ENCODE measurements around the gene NTF3.

DNA sequence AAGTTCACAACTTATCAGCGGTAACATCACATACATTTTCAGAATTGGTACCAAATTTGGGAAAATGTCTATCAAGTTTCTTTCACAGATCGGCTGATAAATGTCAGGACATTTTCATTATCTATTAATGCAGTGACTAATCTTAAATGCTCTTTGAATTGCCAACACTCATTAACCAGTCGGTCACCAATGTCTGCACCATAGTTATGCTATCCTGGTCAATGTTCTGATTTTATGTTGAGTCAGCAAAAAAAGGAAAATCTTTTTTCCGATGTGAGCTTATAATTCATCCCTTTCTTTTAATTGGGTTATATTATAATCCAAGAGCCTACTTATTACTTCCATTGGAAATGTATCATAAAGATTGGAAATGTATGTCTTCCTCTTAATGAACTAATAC is 77.2 kb downstream of the NTF3 start:
- TF ChIP-seq, protein P1, sequence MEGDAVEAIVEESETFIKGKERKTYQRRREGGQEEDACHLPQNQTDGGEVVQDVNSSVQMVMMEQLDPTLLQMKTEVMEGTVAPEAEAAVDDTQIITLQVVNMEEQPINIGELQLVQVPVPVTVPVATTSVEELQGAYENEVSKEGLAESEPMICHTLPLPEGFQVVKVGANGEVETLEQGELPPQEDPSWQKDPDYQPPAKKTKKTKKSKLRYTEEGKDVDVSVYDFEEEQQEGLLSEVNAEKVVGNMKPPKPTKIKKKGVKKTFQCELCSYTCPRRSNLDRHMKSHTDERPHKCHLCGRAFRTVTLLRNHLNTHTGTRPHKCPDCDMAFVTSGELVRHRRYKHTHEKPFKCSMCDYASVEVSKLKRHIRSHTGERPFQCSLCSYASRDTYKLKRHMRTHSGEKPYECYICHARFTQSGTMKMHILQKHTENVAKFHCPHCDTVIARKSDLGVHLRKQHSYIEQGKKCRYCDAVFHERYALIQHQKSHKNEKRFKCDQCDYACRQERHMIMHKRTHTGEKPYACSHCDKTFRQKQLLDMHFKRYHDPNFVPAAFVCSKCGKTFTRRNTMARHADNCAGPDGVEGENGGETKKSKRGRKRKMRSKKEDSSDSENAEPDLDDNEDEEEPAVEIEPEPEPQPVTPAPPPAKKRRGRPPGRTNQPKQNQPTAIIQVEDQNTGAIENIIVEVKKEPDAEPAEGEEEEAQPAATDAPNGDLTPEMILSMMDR (optimal IDR thresholded peaks at IDR 0.05 in 1 of 3, IDR thresholded peaks at IDR 0.05 in 1 of 3, conservative IDR thresholded peaks at IDR 0.05 in 1 of 3; ENCODE audit: extremely low read depth in 1 of 3, insufficient read depth in 2 of 3, low read length in 3 of 3) = no peak
- TF ChIP-seq EZH2 (IDR thresholded peaks at IDR 0.05; ENCODE audit: low read length) = no peak
